ENCODE data around the gene IL17RC. TPM values are rescaled to one million over a fixed set of nuclear protein-coding genes. Genes with fewer than 3 reads are reported as not detected.

Gene IL17RC
- 11.9 TPM for total RNA-seq (2013)
- polyA plus RNA-seq = 10 to 100 TPM in 1 of 3 donors, 1 to 10 TPM in 2; 8.3 to 17.9 (median 9.3) TPM
- 8.6 and 16.4 TPM in 2 replicates for polyA minus RNA-seq
- 0.08 to 0.91 (median 0.59) reads per million in 11 experiments for total RNA-seq

GRCh38 chr3:9916734-9917680 lies at the start of gene IL17RC:
Gene IL17RC (plus strand): TSS chr3:9917098. CDS start chr3:9917316, 218 bp downstream.
- intact Hi-C loops (cut with micrococcal nuclease) = no loop called here
- DNase-seq = peak; percentile 9 to 52 (median 28)
- peak within 1 kb of the TSS in 6 of 7 donors; percentile 48 to 77 (median 64) for H3K27ac Mint-ChIP-seq

More at GRCh38 chr3:9916734-9917680, at the start of gene IL17RC:
- Mint-ChIP-seq H3K4me3 (peak within 1 kb of the TSS; percentile 83 to 91), H3K27me3 (ENCODE audit: low read depth in 3 of 3) (peaks cover 0 to 3% (median 0%) of the 10 kb centered on the region in 3 donors), H3K36me3 (no peaks in the 10 kb centered on the region), H3K4me1 (peaks cover 40% of the 10 kb centered on the region), H3K9me3 (no peaks in the 10 kb centered on the region)
- no peaks in the 10 kb centered on the region for H3K36me3 ChIP-seq (replicated peaks in 1 of 2; ENCODE audit: control insufficient read depth in 1 of 2, insufficient read depth in 2 of 2, low read length in 2 of 2)
- no peaks in the 10 kb centered on the region for H4K20me1 ChIP-seq (ENCODE audit: insufficient read depth, low read length)
- H3K9ac ChIP-seq (ENCODE audit: insufficient read depth, low read length, poor library complexity, severe bottlenecking) = peak within 1 kb of the TSS; percentile 60
- H3K4me3 ChIP-seq (replicated peaks in 1 of 3; ENCODE audit: low read depth in 2 of 3, low read length in 3 of 3) = peak within 1 kb of the TSS; percentile 53 to 78 (median 59)
- peak within 1 kb of the TSS; percentile 92 for H3K4me2 ChIP-seq (replicated peaks; ENCODE audit: extremely low read depth, low read length, poor library complexity, severe bottlenecking)
- no peak for TF ChIP-seq CTCF (IDR thresholded peaks at IDR 0.05)
- H3K9me3 ChIP-seq (replicated peaks in 1 of 2; ENCODE audit: control insufficient read depth in 1 of 2, insufficient read depth in 1 of 2, low read length in 2 of 2) = no peaks in the 10 kb centered on the region
- peak within 1 kb of the TSS; percentile 90 for H2AFZ ChIP-seq (ENCODE audit: insufficient read depth, low read depth, low read length, poor library complexity, severe bottlenecking)
- H3K27ac ChIP-seq (ENCODE audit: low read depth in 1 of 2, low read length in 2 of 2) = peak within 1 kb of the TSS; percentile 33 to 64
- no peaks in the 10 kb centered on the region for H3K27me3 ChIP-seq (ENCODE audit: control insufficient read depth in 2 of 2, insufficient read depth in 2 of 2, low read length in 2 of 2)
- WGBS (ENCODE audit: insufficient coverage) = 29% methylated on average over 10 of the region's 19 CpGs
- H3K4me1 ChIP-seq (ENCODE audit: control insufficient read depth in 1 of 2, insufficient read depth in 2 of 2, low read length in 2 of 2) = peaks cover 32 to 44% of the 10 kb centered on the region in 2 donors
- no peaks in the 10 kb centered on the region for H3K79me2 ChIP-seq (ENCODE audit: insufficient read depth, low read length)
